ENCODE results near the gene ENOX1. TPM values are rescaled to one million over a fixed set of nuclear protein-coding genes. Genes with fewer than 3 reads are reported as not detected.
A peak's percentile ranks its signal among the peaks of the same experiment; 100 is the strongest.

ENOX1 gene
- total RNA-seq, 4 donors from 2014 or later: 3.6 to 18.7 (median 5.7) TPM

DNA sequence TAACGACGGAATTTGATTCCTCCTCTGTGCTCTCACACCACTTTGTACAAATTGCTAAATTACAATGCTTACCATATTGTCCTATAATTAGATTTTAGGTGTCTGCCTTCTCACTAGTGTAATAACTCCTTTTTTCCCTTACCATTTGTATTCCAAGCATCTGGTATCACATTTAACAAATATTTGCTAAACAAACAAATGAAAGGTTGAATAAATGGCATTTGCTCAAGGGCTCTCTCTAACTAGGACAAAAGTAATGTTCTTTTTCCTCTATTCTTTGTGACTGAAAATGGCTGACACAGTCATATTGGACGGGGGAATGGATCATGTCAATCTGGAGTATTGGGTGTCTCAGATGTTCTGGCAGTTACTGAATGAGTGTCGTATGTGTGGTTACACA, 99.7 kb downstream of the ENOX1 start:
- Histone ChIP-seq H3K36me3 (no peaks in the 10 kb centered on the region), H3K4me1 (no peaks in the 10 kb centered on the region), H3K9me3 (no peaks in the 10 kb centered on the region), H3K4me3 (no peak overlapping the region), H3K27ac (peak overlapping the region in 1 of 2 donors; percentile 18), H3K27me3 (no peaks in the 10 kb centered on the region)
- no peak for DNase-seq
- intact Hi-C loops (cut with DNase I; ENCODE audit: low total_unique reads): no loop called here
- no peak for TF ChIP-seq POLR2A (IDR thresholded peaks at IDR 0.05)
- TF ChIP-seq, protein P1, sequence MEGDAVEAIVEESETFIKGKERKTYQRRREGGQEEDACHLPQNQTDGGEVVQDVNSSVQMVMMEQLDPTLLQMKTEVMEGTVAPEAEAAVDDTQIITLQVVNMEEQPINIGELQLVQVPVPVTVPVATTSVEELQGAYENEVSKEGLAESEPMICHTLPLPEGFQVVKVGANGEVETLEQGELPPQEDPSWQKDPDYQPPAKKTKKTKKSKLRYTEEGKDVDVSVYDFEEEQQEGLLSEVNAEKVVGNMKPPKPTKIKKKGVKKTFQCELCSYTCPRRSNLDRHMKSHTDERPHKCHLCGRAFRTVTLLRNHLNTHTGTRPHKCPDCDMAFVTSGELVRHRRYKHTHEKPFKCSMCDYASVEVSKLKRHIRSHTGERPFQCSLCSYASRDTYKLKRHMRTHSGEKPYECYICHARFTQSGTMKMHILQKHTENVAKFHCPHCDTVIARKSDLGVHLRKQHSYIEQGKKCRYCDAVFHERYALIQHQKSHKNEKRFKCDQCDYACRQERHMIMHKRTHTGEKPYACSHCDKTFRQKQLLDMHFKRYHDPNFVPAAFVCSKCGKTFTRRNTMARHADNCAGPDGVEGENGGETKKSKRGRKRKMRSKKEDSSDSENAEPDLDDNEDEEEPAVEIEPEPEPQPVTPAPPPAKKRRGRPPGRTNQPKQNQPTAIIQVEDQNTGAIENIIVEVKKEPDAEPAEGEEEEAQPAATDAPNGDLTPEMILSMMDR (IDR thresholded peaks at IDR 0.05): no peak

DNA sequence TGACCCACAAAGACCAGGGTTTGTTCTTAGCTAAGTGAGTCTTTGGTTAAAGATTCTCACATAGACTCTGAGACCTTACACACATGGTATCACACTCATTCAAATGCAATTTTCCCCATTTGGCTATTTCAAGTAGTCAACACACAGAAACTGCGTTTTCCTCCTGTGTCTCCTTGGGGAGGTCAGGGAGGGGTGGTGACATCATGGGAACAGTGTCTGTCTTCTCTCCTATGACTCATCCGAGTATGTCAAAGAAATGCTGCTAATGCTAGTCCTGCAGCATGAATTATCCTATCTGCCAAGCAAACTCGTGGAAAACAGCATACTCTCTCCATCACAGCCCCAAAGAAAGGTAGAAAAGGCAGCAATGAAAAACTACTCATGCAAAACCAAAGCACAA, 100.2 kb downstream of the ENOX1 start:
- H3K36me3 ChIP-seq: no peaks in the 10 kb centered on the region
- no peak overlapping the region for H3K4me3 ChIP-seq
- no peak for TF ChIP-seq POLR2A (IDR thresholded peaks at IDR 0.05)
- TF ChIP-seq, protein P1 (IDR thresholded peaks at IDR 0.05): no peak
- intact Hi-C loops (cut with DNase I; ENCODE audit: low total_unique reads): no loop called here
- H3K9me3 ChIP-seq: no peaks in the 10 kb centered on the region
- H3K27ac ChIP-seq: peak overlapping the region; percentile 18 to 28
- H3K27me3 ChIP-seq: no peaks in the 10 kb centered on the region
- DNase-seq: peak; percentile 46 to 64
- no peaks in the 10 kb centered on the region for H3K4me1 ChIP-seq

DNA sequence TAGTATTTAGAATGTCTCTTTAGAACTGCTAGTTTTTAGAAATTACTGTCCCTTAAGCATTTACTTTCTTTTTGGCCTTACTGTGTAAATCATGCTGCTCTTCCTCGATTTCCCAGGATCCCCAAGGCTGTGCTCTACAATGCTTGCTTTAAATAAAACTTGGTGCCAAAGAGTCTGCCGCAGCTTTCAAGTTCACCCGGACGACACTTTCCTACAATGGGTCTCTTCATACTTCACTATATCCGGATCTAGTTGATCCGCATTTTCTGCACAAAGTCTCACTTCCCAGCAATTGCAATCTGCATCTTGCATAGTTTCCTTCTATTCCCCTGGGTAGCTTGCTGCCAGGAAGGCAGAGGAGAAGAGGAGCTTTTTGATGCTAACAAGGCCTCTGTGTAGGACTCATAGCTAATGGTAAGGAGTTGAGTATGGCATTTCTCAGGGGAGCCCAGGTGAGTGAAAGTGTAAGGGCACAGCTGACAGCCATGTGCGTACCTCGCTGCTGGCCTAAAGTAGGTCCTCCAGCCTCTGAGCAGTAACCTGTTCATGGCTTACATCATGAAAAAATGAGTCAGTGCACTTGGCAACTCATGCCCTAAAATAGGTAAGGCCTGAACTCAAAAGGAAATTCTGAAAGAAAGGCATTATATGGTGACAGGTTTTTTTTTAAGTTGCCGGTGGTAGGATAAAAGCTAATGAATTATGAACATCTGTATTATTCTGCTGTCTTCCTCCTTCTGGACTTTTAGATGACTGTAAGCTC, 101.6 kb downstream of the ENOX1 start:
- H3K36me3 ChIP-seq: no peaks in the 10 kb centered on the region
- H3K4me1 ChIP-seq: no peaks in the 10 kb centered on the region
- no peak overlapping the region for H3K27ac ChIP-seq
- intact Hi-C loops (cut with DNase I; ENCODE audit: low total_unique reads): no loop called here
- no peaks in the 10 kb centered on the region for H3K9me3 ChIP-seq
- no peaks in the 10 kb centered on the region for H3K27me3 ChIP-seq
- H3K4me3 ChIP-seq: no peak overlapping the region
- no peak for DNase-seq
- TF ChIP-seq, protein P1 (IDR thresholded peaks at IDR 0.05): no peak
- no peak for TF ChIP-seq POLR2A (IDR thresholded peaks at IDR 0.05)

DNA sequence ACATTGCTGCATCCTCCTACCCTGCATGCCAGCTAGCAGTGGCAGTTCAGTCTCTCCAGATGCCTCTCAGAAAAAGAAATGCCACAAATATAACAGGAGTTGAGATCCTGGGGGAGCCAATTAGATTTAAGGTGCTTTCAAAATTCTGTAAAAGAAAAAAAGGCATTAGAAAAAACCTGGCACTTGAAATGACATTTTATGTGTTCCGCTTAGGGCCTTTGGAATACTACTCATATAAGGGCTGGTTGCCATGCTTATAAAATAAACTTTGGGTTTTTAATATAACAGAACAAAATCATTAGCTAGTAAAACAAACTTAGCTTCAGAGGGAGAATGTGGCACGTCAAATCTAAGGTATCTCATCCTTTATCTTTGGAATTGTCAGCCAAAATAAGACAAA, 104.1 kb downstream of the ENOX1 start:
- H3K4me3 ChIP-seq: no peak overlapping the region
- no peaks in the 10 kb centered on the region for H3K36me3 ChIP-seq
- no peaks in the 10 kb centered on the region for H3K9me3 ChIP-seq
- intact Hi-C loops (cut with DNase I; ENCODE audit: low total_unique reads): no loop called here
- no peak overlapping the region for H3K27ac ChIP-seq
- DNase-seq: no peak
- no peaks in the 10 kb centered on the region for H3K27me3 ChIP-seq
- TF ChIP-seq, protein P1 (IDR thresholded peaks at IDR 0.05): no peak
- TF ChIP-seq POLR2A (IDR thresholded peaks at IDR 0.05): no peak
- no peaks in the 10 kb centered on the region for H3K4me1 ChIP-seq

DNA sequence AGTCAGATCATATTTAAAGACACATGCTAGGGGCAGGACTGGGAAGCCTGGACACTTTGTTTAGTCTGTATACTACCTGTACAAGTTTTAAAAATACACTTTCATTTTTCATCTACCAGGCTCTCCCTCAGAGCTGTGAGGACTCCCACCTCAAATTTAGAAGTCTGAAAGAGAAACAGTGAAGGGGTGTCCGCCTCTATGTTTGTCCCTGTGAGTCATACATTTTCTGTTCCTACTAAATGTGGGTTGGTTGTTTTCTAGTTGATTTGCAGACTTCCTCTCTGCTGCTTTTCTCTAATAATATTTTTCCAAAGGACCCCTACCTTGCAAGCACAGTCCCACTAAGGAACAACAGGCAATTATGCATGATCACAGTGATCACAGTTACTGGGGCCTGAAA, 110.5 kb downstream of the ENOX1 start:
- H3K9me3 ChIP-seq: no peaks in the 10 kb centered on the region
- no peaks in the 10 kb centered on the region for H3K36me3 ChIP-seq
- DNase-seq: no peak
- H3K4me3 ChIP-seq: no peak overlapping the region
- H3K4me1 ChIP-seq: no peaks in the 10 kb centered on the region
- H3K27me3 ChIP-seq: no peaks in the 10 kb centered on the region
- TF ChIP-seq, protein P1 (IDR thresholded peaks at IDR 0.05): no peak
- TF ChIP-seq POLR2A (IDR thresholded peaks at IDR 0.05): no peak
- intact Hi-C loops (cut with DNase I; ENCODE audit: low total_unique reads): no loop called here
- H3K27ac ChIP-seq: no peak overlapping the region
